NCI-H1048 (cell line): Measurements from ENCODE around the gene BOK.

ENCODE experiments used
- DNase-seq: peaks from one replicate; lab custom pipeline; 2025; lab: John Stamatoyannopoulos, UW

Gene BOK

GRCh38 chr2:241539616-241540374 is 18.8 kb upstream of the BOK start:
- no peak for DNase-seq

DNA sequence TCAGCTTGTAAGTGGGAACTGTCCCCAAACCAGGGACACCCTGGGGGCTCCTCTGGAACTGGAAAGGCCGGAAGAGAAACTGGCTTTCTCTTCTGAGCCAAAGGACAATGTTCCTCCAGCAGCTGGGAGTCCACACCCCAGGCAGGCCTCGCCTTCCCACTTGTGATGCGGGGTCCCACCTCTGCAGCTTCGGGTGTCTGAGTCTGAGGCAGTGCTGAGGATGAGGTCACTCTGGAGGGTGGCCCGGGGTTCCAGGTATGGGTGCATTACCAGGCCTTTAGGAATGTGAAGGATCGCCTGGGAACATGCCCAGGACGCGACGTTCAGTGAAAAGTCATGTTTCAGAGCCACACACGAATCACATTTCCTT is 18.2 kb upstream of the BOK start:
- no peak for DNase-seq

- DNase-seq: peak; percentile 51
Observed at GRCh38 chr2:241540771-241541561, 17.6 kb upstream of the BOK start.

DNA sequence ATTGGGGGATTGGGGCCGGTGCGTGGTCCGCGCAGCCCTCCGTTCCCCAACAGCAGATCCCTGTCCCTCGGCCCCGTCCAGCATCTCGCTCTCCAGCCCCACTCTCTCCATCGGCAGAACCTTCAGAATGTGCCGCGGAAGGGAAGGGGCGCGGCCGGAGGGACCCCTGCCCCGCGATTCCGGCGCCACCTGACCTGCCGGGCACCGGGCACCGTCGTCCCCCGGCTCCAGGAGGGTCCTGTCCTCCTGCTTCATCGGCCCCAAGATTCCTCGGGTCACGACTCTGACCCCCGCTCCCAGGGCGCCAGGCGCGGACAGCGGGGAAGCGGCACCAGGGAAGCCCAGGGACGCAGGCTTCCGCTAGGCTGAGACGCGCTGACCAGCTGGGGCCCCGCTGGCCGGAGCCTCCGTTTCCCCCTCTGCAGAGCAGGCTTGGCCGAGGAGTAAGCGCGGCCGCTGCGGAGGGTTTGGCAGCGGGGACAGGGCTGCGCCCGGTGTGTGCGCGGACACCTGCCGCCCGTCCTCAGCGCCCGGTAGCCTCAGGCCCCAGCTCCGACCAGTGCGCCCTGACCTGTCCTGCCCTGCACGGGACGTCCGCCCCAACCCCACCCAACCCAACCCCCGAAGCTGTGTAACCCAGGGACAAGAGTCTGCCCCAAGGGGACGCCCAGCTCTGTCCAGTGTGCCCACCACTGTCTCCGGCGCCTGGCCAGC is 16.8 kb upstream of the BOK start:
- no peak for DNase-seq

GRCh38 chr2:241542278-241542605 is 16.3 kb upstream of the BOK start:
- DNase-seq: no peak

DNA sequence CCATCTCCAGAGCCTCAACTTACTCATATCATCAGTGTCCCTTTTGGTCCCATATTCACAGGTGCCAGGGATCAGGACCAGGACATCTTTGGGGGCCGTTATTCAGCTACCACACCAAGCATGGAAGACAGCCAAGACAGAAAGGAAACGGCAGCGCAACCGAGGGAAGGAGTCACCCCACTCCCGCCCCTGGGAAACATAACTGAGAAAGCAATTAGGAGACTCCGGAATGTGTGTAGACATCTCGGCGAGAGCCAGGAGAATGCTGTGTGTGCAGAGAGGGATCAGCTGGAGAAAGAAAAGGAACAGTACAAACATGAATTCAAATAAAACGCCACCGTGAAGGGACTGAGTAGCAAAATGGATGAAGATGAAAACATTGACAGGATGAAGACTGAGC is 13.4 kb upstream of the BOK start:
- DNase-seq: no peak

DNA sequence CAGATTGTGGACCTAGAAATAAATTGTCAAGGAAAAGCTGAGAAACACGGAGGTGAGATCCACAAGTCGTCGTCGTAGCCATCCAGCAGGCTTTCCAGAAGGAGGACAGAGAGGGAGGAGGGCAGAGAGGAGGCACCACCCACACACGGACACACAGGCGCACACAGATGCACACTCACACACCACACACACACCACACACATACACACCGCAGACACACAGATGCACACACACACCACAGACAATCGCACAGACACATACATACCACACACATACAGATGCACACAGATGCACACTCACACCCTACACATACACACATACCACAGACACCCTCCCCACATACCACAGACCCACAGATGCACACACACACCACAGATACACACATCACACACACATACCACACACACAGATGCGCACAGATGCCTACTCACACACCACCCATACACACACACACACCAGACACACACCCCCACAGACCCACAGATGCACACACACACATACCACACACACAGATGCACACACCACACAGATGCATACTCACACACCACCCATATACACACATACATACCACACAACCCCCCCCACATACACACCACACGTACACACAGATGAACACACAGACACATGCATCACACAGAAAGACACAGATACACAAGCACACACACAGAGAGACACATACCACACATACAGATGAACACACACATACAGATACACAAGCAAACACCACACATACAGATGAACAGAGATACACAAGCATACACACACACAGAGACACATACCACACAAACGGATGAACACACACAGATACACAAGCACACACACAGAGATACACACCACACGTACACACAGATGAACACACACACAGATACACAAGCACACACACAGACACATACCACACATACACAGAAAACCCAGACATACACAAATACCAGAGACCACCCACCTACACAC is 12.7 kb upstream of the BOK start:
- DNase-seq: no peak

GRCh38 chr2:241546771-241547498 is 11.6 kb upstream of the BOK start:
- DNase-seq: no peak

DNA sequence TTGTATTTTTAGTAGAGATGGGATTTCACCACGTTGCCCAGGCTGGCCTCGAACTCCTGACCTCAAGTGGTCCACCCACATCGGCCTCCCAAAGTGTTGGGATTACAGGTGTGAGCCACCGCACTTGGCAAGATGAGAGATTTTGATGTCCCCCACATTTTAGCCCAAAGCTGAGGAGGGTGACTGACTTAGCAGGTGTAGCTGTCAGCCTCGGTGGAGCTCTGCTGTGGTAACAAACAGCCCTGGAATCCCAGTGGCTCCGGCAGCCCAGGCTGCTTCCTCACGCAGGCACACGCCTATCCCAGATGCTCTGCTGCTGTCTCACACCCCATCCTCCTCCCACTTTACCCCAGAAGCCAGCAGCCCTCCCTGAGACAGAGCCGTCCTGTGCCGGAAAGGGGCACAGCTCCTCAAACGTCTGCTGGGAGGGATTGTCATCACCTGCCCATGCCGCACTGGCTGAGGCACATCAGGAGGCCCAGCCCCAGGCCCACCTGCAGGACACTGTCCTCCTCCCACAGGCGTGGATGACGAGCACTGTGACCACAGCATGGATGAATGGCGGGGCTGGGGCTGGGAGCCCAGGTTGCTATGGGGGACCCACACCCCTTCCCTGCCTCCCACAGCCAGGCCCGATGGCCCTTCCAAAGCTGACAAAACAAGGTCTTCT is 10.6 kb upstream of the BOK start:
- DNase-seq: no peak

DNA sequence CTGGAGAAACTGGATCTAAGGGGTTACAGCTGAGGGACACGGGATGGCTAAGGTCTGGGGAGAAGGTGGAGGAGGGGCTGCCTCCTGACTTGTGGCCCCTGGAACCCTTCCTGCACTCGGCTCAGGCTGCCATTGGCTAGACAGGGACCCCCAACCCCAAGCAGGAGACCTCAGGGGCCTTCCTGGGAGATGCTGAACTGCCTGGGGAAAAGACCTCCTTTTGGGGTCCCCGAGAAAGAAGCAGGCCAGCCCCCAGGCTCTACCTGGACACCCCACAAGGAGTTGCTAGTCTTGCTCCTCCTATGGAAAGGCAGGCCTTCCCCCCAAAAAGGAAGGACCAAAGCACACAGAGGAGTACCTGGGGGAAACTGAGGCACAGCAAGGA is 10.1 kb upstream of the BOK start:
- no peak for DNase-seq

DNA sequence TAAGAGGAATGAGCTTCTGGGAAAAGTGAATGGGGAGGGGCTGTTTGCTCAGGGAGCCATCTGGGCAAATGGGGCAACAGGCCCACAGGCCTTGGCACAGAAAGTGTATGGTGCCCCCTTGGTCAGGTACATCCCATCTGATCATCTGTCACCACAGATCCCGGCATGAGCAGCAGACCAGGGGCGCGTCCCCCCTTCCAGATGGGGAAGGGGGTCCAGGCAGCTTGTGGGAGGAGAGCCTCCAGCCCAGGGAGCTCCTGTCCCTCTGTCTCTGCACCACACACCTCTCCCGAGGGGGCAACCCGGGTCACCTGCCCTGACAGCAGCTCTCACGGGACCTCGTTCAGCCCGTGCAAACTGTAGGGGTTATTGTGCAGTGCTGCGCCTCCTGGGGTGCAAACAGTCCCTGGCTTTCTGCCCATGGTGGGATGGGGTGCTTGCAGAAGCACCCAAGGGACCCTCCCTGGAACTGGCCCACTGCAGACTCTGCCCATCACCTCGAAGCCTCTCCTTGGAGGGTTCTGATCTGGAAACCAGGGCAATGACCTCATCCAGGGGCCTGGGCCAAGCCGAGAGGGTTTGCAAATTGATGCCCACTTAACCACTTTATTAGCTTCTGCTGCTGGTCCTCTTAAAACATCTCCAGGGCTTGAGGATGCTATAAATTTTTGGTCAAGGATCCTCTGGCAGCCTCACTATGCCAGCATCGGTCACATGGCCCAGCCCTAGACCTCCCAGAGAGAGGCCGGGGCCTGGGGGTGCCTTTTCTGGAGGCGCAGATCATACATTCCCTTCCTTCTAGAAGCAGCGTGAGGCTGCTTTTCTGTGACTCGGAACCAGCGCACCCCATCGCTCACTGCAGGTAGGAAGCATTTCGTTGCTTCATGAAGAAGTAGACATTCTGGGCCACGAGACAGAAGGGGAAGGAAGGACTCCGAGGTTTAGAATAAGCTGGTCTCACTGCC is 7.6 kb upstream of the BOK start:
- DNase-seq: no peak

GRCh38 chr2:241551599-241551997 is 6.9 kb upstream of the BOK start:
- no peak for DNase-seq

DNA sequence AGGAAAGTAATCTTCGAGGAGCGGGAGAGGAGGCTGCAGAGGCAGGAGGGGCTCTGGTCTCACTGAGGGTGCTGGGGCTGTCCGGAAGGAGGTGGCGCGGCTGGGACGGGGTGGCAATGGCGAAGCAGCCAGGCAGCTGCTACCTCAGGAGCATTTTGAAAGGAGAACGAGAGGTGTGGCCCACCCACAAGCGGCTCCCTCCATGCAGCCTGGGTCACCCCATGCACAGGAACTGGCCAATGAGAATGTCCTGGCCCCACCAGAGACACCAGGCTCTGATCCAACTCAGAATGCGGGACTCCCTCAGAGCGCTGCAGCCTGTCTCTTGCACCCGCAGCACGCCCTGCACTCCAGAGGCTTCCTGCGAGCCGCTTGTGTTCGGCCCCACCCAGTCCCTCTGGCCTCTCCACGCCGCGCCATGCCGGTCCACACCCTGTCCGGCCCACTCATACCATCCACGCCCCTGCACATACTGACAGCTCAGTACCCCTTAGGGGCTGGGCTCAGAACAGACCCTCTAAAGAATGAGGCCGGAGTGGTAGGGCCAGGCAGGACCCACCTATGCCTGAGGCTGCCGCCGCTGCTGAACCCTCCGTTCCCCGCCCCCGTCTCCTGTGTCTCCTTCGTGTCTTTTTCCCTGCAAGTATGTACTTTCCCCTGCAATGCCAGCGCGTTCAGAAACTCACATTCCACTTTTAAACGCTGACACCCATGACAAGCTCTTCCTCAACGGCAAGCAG is 6.4 kb upstream of the BOK start:
- DNase-seq: no peak

DNA sequence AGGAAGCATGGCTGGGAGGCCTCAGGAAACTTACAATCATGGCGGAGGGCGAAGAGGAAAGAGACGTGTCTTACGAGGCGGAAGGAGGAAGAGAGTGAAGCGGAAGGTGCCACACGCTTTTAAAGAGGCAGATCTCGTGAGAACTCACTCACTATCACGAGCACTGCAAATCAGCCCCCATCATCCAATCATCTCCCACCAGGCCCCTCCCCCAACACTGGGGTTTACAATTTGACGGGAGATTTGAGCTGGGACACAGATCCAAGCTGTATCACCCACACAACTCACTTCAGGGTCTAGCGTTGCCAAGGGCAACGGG is 5.1 kb upstream of the BOK start:
- no peak for DNase-seq

GRCh38 chr2:241553981-241554380 is 4.6 kb upstream of the BOK start:
- DNase-seq: no peak

DNA sequence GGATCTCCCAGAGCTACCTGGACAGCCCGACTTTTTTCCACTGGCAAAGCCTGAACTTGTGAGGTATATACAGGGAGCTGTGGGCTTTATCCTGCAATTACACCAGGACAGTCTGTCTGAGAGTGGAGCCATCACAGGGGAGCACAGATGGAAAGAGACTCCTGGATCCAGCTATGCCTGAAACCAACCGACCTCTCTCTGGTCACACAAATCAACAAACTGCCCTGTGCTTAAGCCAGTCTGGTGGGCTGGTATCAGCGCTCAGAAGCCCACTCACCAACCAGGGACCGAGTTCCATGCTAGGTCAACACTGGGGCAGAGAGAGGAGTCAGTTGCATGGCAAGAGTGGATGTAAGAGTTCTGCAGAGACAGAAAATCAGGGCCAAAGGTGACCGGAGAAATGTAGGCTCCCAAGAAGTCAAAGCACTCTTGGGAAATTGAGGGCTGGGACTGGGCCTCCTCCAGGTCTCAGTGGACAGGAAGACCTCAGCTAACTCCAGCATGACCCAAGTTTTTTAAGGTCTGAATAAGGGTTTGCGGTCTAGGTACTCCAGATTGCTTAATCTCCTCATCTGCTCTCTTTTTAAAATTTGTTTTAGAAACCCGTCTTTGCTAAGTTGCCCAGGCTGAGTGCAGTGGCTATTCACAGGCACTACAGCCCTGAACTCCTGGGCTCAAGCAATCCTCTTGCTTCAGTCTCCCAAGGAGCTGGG is 3.8 kb upstream of the BOK start:
- no peak for DNase-seq

- DNase-seq: no peak
Observed at GRCh38 chr2:241555711-241556110, 2.8 kb upstream of the BOK start.

DNA sequence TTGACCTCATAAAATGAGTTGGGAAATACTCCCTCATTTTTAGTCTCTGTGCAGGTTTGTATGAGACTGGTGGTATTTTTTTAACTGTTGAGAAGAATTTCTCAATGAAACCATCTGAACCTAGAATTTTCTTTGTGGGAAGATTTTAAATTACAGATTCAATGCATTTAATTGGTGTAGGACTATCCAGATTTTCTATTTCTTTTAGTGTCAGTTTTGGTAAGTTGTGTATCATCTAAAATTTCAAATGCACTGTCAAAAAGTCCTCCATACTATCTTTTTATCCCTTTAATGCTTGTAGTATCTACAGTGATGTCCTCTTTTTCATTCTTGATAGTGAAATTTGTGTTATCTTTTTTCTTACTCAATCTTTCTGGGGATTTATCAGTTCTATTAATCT is 1.8 kb upstream of the BOK start:
- DNase-seq: no peak
